SK-N-SH treated with all-trans-retinoic acid at 6 μM for 48 hours (cell line): ENCODE results near the gene TSPAN14.

ENCODE experiments used
- ATAC-seq: fragments of 200-7000 bp; cut with Tn5 transposase; 3 replicates; pipeline ENCODE4 v1.9.1; 2020; ENCODE audit warnings: mild to moderate bottlenecking, moderate library complexity
- ARNTL ChIP-seq: fragments of 450-650 bp; formaldehyde crosslinking; IDR thresholded peaks from 2 replicates; pipeline ENCODE4 v1.5.0; 2020; ENCODE audit warnings: low read depth, mild to moderate bottlenecking, moderate library complexity, borderline replicate concordance
- BACH2 ChIP-seq: fragments of 250-450 bp; sonication (Bioruptor Pico); IDR thresholded peaks from 2 replicates; pipeline ENCODE4 v1.9.0; 2021; ENCODE audit warnings: mild to moderate bottlenecking, borderline replicate concordance
- CSDC2 ChIP-seq: fragments of 250-450 bp; sonication (Bioruptor Pico); IDR thresholded peaks from 2 replicates; pipeline ENCODE4 v1.5.0; 2020; ENCODE audit warnings: mild to moderate bottlenecking, moderate library complexity
- CSRNP3 ChIP-seq: fragments of 250-450 bp; sonication (Bioruptor Pico); IDR thresholded peaks from 2 replicates; pipeline ENCODE4 v1.5.1; 2021; ENCODE audit warnings: mild to moderate bottlenecking, moderate library complexity
- GLIS3 ChIP-seq: fragments of 250-450 bp; sonication (Bioruptor Pico); IDR thresholded peaks from 2 replicates; pipeline ENCODE4 v1.5.0; 2020; ENCODE audit warnings: mild to moderate bottlenecking, moderate library complexity
- ISL1 ChIP-seq: fragments of 250-450 bp; sonication (Bioruptor Pico); IDR thresholded peaks from 2 replicates; pipeline ENCODE4 v2.1.2; 2022; ENCODE audit warnings: mild to moderate bottlenecking, moderate library complexity
- OSR1 ChIP-seq: fragments of 250-450 bp; sonication (Bioruptor Pico); IDR thresholded peaks from 2 replicates; pipeline ENCODE4 v1.8.0; 2022; ENCODE audit warnings: moderate library complexity, mild to moderate bottlenecking, inconsistent platforms
- PATZ1 ChIP-seq: fragments of 250-450 bp; sonication (Bioruptor Pico); IDR thresholded peaks from 2 replicates; pipeline ENCODE4 v1.8.0; 2020; ENCODE audit warnings: mild to moderate bottlenecking, moderate library complexity, borderline replicate concordance
- PPARA ChIP-seq: fragments of 250-450 bp; sonication (Bioruptor Pico); IDR thresholded peaks from 2 replicates; pipeline ENCODE4 v1.5.0; 2020; ENCODE audit warnings: mild to moderate bottlenecking, borderline replicate concordance
- RARB ChIP-seq: fragments of 250-450 bp; sonication (Bioruptor Pico); IDR thresholded peaks from 2 replicates; pipeline ENCODE4 v1.8.0; 2021; ENCODE audit warnings: mild to moderate bottlenecking, moderate library complexity
- SNAI2 ChIP-seq: fragments of 250-450 bp; sonication (Bioruptor Pico); IDR thresholded peaks from 2 replicates; pipeline ENCODE4 v1.5.0; 2020; ENCODE audit warnings: mild to moderate bottlenecking, moderate library complexity
- TCF4 ChIP-seq: fragments of 250-450 bp; sonication (Bioruptor Pico); IDR thresholded peaks from 2 replicates; pipeline ENCODE4 v1.8.0; 2021; ENCODE audit warnings: mild to moderate bottlenecking, moderate library complexity, borderline replicate concordance
- TOX ChIP-seq: fragments of 250-450 bp; sonication (Bioruptor Pico); IDR thresholded peaks from 2 replicates; pipeline ENCODE4 v1.8.0; 2021; ENCODE audit warnings: mild to moderate bottlenecking, moderate library complexity, borderline replicate concordance
- ZC3H10 ChIP-seq: fragments of 250-450 bp; sonication (Bioruptor Pico); IDR thresholded peaks from 2 replicates; pipeline ENCODE4 v1.5.1; 2021; ENCODE audit warnings: mild to moderate bottlenecking, moderate library complexity
- ZFP3 ChIP-seq: fragments of 250-450 bp; sonication (Bioruptor Pico); IDR thresholded peaks from 2 replicates; pipeline ENCODE4 v1.5.0; 2020; ENCODE audit warnings: mild to moderate bottlenecking, moderate library complexity
- ZFP30 ChIP-seq: fragments of 450-650 bp; formaldehyde crosslinking; IDR thresholded peaks from 2 replicates; pipeline ENCODE4 v1.5.0; 2022; ENCODE audit warnings: mild to moderate bottlenecking, moderate library complexity
- ZNF565 ChIP-seq: fragments of 450-650 bp; formaldehyde crosslinking; conservative IDR thresholded peaks from 2 replicates; pipeline ENCODE4 v1.5.0; 2020; ENCODE audit warnings: low read depth, mild to moderate bottlenecking, moderate library complexity
- ZNF70 ChIP-seq: fragments of 450-650 bp; formaldehyde crosslinking; IDR thresholded peaks from 2 replicates; pipeline ENCODE4 v1.5.0; 2020; ENCODE audit warnings: mild to moderate bottlenecking, moderate library complexity
- ZNF8 ChIP-seq: fragments of 450-650 bp; formaldehyde crosslinking; IDR thresholded peaks from 2 replicates; pipeline ENCODE4 v1.5.0; 2020; ENCODE audit warnings: mild to moderate bottlenecking, moderate library complexity
- TF ChIP-seq, protein P1 (sequence below): fragments of 250-450 bp; sonication (Bioruptor Pico); IDR thresholded peaks from 2 replicates; pipeline ENCODE4 v1.5.0; 2020; ENCODE audit warnings: mild to moderate bottlenecking, moderate library complexity
- TF ChIP-seq, protein P2 (sequence below): fragments of 250-450 bp; sonication (Bioruptor Pico); IDR thresholded peaks from 2 replicates; pipeline ENCODE4 v1.8.0; 2021; ENCODE audit warnings: low read depth, mild to moderate bottlenecking, moderate library complexity, borderline replicate concordance

The TSPAN14 gene

DNA sequence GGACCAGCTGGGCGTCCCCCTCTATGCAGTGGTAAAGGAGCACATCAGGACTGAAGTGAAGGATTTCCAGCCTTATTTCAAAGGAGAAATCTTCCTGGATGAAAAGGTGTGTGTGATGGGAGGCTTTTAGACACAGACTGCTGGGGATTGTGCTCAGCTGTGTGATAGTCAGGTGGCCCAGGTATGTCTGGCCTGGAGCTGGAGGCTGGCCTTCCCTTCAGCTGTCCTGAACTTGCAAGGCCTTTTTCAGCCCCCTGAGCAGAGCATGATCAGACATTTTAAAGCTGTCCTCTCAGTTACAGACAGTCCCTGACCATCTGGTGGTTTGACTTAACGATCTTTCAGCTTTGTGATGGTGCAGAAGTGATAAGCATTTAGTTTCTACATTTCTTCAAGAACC is 28.2 kb upstream of the TSPAN14 start:
- TF ChIP-seq ZFP30 (CRISPR knock-in tag), result no peak
- no peak for TF ChIP-seq TOX (CRISPR knock-in tag)
- no peak for TF ChIP-seq ZC3H10 (CRISPR knock-in tag)
- TF ChIP-seq, protein P1, sequence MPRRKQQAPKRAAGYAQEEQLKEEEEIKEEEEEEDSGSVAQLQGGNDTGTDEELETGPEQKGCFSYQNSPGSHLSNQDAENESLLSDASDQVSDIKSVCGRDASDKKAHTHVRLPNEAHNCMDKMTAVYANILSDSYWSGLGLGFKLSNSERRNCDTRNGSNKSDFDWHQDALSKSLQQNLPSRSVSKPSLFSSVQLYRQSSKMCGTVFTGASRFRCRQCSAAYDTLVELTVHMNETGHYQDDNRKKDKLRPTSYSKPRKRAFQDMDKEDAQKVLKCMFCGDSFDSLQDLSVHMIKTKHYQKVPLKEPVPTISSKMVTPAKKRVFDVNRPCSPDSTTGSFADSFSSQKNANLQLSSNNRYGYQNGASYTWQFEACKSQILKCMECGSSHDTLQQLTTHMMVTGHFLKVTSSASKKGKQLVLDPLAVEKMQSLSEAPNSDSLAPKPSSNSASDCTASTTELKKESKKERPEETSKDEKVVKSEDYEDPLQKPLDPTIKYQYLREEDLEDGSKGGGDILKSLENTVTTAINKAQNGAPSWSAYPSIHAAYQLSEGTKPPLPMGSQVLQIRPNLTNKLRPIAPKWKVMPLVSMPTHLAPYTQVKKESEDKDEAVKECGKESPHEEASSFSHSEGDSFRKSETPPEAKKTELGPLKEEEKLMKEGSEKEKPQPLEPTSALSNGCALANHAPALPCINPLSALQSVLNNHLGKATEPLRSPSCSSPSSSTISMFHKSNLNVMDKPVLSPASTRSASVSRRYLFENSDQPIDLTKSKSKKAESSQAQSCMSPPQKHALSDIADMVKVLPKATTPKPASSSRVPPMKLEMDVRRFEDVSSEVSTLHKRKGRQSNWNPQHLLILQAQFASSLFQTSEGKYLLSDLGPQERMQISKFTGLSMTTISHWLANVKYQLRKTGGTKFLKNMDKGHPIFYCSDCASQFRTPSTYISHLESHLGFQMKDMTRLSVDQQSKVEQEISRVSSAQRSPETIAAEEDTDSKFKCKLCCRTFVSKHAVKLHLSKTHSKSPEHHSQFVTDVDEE (CRISPR knock-in tag), result no peak
- TF ChIP-seq ZNF565 (CRISPR knock-in tag), result no peak
- no peak for TF ChIP-seq OSR1
- no peak for TF ChIP-seq ZFP3 (CRISPR knock-in tag)
- no peak for TF ChIP-seq BACH2 (CRISPR knock-in tag)
- no peak for TF ChIP-seq ARNTL (CRISPR knock-in tag)
- TF ChIP-seq PATZ1 (CRISPR knock-in tag), result no peak

DNA sequence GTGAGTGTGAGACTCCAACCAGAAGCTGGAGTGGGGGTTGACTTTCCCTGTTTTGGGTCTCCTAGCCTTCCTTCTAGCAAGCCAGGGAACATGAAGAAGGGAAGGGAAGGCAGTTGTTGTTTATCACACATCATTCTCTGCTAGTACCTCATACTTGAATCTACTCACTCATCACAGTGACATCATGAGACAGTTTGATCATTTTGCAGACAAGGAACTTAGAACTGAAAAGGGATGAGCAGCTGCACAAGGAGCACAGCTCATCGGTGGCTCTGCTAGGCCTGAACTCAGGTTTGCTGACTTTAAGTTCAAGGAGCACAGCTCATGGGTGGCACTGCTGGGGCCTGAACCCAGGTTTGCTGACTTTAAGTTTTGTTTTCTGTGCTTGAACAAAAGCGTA is 26.6 kb upstream of the TSPAN14 start:
- ATAC-seq, result no peak
- no peak for TF ChIP-seq ZFP30 (CRISPR knock-in tag)
- TF ChIP-seq PPARA (CRISPR knock-in tag), result no peak
- no peak for TF ChIP-seq TCF4 (CRISPR knock-in tag)
- no peak for TF ChIP-seq CSDC2
- TF ChIP-seq PATZ1 (CRISPR knock-in tag), result no peak
- TF ChIP-seq ARNTL (CRISPR knock-in tag), result no peak
- no peak for TF ChIP-seq RARB (CRISPR knock-in tag)
- no peak for TF ChIP-seq ZC3H10 (CRISPR knock-in tag)
- TF ChIP-seq SNAI2, result no peak
- TF ChIP-seq ZFP3 (CRISPR knock-in tag), result no peak
- no peak for TF ChIP-seq ZNF8 (CRISPR knock-in tag)
- TF ChIP-seq, protein P2, sequence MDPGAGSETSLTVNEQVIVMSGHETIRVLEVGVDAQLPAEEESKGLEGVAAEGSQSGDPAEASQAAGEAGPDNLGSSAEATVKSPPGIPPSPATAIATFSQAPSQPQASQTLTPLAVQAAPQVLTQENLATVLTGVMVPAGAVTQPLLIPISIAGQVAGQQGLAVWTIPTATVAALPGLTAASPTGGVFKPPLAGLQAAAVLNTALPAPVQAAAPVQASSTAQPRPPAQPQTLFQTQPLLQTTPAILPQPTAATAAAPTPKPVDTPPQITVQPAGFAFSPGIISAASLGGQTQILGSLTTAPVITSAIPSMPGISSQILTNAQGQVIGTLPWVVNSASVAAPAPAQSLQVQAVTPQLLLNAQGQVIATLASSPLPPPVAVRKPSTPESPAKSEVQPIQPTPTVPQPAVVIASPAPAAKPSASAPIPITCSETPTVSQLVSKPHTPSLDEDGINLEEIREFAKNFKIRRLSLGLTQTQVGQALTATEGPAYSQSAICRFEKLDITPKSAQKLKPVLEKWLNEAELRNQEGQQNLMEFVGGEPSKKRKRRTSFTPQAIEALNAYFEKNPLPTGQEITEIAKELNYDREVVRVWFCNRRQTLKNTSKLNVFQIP, result no peak
- no peak for TF ChIP-seq BACH2 (CRISPR knock-in tag)
- no peak for TF ChIP-seq ISL1 (CRISPR knock-in tag)
- no peak for TF ChIP-seq CSRNP3 (CRISPR knock-in tag)
- no peak for TF ChIP-seq TOX (CRISPR knock-in tag)

More for the DNA sequence above, 28.2 kb upstream of the TSPAN14 start:
- ATAC-seq, result no peak

DNA sequence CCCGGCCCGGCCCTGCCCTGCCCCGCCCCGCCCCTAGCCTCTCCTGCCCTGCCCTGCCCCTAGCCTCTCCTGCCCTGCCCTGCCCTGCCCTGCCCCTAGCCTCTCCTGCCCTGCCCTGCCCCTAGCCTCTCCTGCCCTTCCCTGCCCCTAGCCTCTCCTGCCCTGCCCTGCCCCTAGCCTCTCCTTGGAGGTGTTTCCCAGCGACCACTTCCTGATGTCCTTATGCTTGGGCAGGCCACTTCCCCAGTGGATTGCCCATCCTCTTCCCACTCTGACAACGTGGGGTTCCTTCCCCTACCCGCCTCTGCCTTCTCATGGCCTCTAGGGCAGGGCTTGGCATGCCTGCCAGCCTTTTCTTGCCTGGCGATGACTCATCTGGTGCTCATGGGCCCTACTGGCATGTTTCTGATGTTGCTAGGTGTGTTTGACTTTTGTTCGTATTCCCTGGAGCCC is 24.6 kb upstream of the TSPAN14 start:
- ATAC-seq, result peak; percentile 96
- TF ChIP-seq BACH2 (CRISPR knock-in tag) (no peak), SNAI2 (no peak), ZFP30 (CRISPR knock-in tag) (no peak), RARB (CRISPR knock-in tag) (no peak), TOX (CRISPR knock-in tag) (no peak), ISL1 (CRISPR knock-in tag) (no peak), ZNF70 (CRISPR knock-in tag) (no peak), GLIS3 (no peak), CSDC2 (no peak), ZNF565 (CRISPR knock-in tag) (no peak), PATZ1 (CRISPR knock-in tag) (no peak), TCF4 (CRISPR knock-in tag) (no peak)
- TF ChIP-seq, protein P1 (CRISPR knock-in tag), result no peak
